RWPE1 (cell line): ENCODE results near the gene CTNNA2.

Source experiments
- CTCF ChIA-PET: fragments of 350-600 bp; sonication (Branson Sonifier 250); formaldehyde crosslinking; extraction: SDS; loops from one replicate; lab custom pipeline; 2021; lab: Yijun Ruan, JAX
- POLR2A ChIA-PET: fragments of 400-600 bp; formaldehyde crosslinking; extraction: SDS; loops from one replicate; lab custom pipeline; 2020; ENCODE audit warnings: antibody characterized with exemption; ENCODE audit not compliant: low non-redundant PET; lab: Yijun Ruan, JAX
- DNase-seq: peaks from one replicate; pipeline ENCODE4 v3.0.0; 2012; ENCODE audit warnings: low spot score
- H3K27ac ChIP-seq: fragments of 450-650 bp; 2 replicates; pipeline ENCODE4 v1.5.1; 2017
- TF ChIP-seq, protein P1 (sequence below): fragments of 450-650 bp; conservative IDR thresholded peaks from 2 replicates; pipeline ENCODE4 v1.5.1; 2017; ENCODE audit warnings: low read depth, mild to moderate bottlenecking

The CTNNA2 gene

GRCh38 chr2:80154231-80154915 is 641.5 kb downstream of the CTNNA2 start:
- ChIA-PET CTCF (interaction anchor here (0.7 kb wide), 1 partner anchor 11 kb away, joined by 3 read pairs; no protein-coding TSS in a partner anchor), POLR2A (no interaction called here)
- no peak for DNase-seq
- TF ChIP-seq, protein P1, sequence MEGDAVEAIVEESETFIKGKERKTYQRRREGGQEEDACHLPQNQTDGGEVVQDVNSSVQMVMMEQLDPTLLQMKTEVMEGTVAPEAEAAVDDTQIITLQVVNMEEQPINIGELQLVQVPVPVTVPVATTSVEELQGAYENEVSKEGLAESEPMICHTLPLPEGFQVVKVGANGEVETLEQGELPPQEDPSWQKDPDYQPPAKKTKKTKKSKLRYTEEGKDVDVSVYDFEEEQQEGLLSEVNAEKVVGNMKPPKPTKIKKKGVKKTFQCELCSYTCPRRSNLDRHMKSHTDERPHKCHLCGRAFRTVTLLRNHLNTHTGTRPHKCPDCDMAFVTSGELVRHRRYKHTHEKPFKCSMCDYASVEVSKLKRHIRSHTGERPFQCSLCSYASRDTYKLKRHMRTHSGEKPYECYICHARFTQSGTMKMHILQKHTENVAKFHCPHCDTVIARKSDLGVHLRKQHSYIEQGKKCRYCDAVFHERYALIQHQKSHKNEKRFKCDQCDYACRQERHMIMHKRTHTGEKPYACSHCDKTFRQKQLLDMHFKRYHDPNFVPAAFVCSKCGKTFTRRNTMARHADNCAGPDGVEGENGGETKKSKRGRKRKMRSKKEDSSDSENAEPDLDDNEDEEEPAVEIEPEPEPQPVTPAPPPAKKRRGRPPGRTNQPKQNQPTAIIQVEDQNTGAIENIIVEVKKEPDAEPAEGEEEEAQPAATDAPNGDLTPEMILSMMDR = no peak
- no peak overlapping the region for H3K27ac ChIP-seq

DNA sequence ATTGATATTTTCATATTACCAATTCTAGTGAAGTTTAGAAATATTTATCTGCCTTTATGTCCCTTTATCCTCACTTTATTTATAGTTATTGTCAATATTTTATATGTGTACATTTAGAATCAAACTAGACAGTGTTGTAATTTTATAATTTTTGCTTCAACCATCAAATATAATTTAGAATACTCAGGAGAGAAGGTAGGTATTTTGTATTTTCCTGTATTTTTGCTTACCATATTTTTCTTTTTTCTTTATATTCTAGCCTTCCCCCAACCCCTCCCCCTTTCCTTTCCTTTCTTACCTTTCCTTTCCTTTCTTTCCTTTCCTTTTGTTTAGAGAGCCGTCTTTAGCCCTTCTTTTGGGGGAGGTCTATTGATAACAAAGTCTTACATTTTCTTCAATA is 651.5 kb downstream of the CTNNA2 start:
- POLR2A ChIA-PET = no interaction called here
- CTCF ChIA-PET = no interaction called here
- H3K27ac ChIP-seq = no peak overlapping the region
- TF ChIP-seq, protein P1 = no peak
- no peak for DNase-seq

GRCh38 chr2:80166483-80167171 is 653.8 kb downstream of the CTNNA2 start:
- TF ChIP-seq, protein P1 = no peak
- ChIA-PET POLR2A (no interaction called here), CTCF (no interaction called here)
- no peak overlapping the region for H3K27ac ChIP-seq
- DNase-seq = no peak

- POLR2A ChIA-PET = no interaction called here
- TF ChIP-seq, protein P1 = no peak
- H3K27ac ChIP-seq = no peak overlapping the region
- DNase-seq = no peak
- CTCF ChIA-PET = no interaction called here
Observed at GRCh38 chr2:80167284-80167808, 654.5 kb downstream of the CTNNA2 start.

DNA sequence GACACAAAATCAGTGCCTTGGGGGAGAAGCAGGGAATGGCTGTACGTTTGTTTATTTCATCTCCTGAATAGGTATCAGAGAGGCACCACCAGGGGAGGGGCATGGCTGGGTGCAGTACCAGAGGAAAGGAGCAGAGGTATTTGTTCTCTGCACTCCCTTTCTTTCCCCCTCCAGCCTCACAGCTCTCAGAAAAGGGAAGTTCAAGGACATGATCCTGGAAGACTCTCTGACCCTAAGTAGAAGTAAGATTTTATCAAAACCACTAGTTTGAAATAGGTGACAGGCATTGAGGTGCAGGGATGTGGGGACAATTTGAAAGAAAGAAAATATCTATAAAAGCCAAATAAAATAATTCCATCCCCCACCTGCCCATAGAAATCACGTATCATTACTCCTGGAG is 655.2 kb downstream of the CTNNA2 start:
- no peak for DNase-seq
- ChIA-PET CTCF (no interaction called here), POLR2A (no interaction called here)
- H3K27ac ChIP-seq = no peak overlapping the region
- TF ChIP-seq, protein P1 = no peak

GRCh38 chr2:80168801-80169200 is 656.0 kb downstream of the CTNNA2 start:
- H3K27ac ChIP-seq = no peak overlapping the region
- DNase-seq = no peak
- POLR2A ChIA-PET = no interaction called here
- TF ChIP-seq, protein P1 = no peak
- CTCF ChIA-PET = interaction anchor here (0.6 kb wide), 1 partner anchor 70 kb away, joined by 4 read pairs; no protein-coding TSS in a partner anchor
